ENCODE results near the gene MANSC1. TPM values are rescaled to one million over a fixed set of nuclear protein-coding genes. Genes with fewer than 3 reads are reported as not detected.

Gene MANSC1
- polyA plus RNA-seq, 1 donor from 2014 or later = 1.3 TPM

DNA sequence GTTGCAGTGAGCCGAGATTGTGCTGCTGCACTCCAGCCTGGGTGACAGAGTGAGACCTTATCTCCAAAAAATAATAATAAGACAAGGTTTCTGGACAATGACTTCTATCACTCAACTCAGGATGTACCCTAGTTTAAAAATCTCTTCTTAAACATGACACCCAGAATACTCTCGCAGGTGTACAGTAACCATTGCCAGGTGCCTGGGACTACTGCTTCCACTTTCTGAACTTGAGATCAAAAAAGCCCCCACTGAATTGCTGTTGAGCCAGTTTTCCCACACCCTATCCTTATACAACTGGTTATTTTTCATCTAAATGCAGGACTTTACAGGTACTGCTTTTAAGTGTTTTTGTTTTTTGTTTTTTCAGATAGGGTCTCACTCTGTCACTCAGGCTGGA, 43.1 kb upstream of the MANSC1 start:
- TF ChIP-seq, protein P1, sequence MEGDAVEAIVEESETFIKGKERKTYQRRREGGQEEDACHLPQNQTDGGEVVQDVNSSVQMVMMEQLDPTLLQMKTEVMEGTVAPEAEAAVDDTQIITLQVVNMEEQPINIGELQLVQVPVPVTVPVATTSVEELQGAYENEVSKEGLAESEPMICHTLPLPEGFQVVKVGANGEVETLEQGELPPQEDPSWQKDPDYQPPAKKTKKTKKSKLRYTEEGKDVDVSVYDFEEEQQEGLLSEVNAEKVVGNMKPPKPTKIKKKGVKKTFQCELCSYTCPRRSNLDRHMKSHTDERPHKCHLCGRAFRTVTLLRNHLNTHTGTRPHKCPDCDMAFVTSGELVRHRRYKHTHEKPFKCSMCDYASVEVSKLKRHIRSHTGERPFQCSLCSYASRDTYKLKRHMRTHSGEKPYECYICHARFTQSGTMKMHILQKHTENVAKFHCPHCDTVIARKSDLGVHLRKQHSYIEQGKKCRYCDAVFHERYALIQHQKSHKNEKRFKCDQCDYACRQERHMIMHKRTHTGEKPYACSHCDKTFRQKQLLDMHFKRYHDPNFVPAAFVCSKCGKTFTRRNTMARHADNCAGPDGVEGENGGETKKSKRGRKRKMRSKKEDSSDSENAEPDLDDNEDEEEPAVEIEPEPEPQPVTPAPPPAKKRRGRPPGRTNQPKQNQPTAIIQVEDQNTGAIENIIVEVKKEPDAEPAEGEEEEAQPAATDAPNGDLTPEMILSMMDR (IDR thresholded peaks at IDR 0.05; ENCODE audit: poor library complexity, severe bottlenecking) = no peak
- TF ChIP-seq EP300 (conservative IDR thresholded peaks at IDR 0.05; ENCODE audit: poor library complexity, severe bottlenecking) (no peak), EZH2 (IDR thresholded peaks at IDR 0.05; ENCODE audit: borderline replicate concordance, insufficient read depth, low read length, poor library complexity, severe bottlenecking) (no peak), MXI1 (conservative IDR thresholded peaks at IDR 0.05; ENCODE audit: poor library complexity, severe bottlenecking) (no peak), TAF1 (IDR thresholded peaks at IDR 0.05; ENCODE audit: low read depth) (no peak), POLR2AphosphoS5 (IDR thresholded peaks at IDR 0.05) (no peak), SMC3 (conservative IDR thresholded peaks at IDR 0.05; ENCODE audit: poor library complexity) (no peak), RAD21 (conservative IDR thresholded peaks at IDR 0.05) (no peak)
- TF ChIP-seq, protein P2, sequence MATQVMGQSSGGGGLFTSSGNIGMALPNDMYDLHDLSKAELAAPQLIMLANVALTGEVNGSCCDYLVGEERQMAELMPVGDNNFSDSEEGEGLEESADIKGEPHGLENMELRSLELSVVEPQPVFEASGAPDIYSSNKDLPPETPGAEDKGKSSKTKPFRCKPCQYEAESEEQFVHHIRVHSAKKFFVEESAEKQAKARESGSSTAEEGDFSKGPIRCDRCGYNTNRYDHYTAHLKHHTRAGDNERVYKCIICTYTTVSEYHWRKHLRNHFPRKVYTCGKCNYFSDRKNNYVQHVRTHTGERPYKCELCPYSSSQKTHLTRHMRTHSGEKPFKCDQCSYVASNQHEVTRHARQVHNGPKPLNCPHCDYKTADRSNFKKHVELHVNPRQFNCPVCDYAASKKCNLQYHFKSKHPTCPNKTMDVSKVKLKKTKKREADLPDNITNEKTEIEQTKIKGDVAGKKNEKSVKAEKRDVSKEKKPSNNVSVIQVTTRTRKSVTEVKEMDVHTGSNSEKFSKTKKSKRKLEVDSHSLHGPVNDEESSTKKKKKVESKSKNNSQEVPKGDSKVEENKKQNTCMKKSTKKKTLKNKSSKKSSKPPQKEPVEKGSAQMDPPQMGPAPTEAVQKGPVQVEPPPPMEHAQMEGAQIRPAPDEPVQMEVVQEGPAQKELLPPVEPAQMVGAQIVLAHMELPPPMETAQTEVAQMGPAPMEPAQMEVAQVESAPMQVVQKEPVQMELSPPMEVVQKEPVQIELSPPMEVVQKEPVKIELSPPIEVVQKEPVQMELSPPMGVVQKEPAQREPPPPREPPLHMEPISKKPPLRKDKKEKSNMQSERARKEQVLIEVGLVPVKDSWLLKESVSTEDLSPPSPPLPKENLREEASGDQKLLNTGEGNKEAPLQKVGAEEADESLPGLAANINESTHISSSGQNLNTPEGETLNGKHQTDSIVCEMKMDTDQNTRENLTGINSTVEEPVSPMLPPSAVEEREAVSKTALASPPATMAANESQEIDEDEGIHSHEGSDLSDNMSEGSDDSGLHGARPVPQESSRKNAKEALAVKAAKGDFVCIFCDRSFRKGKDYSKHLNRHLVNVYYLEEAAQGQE (IDR thresholded peaks at IDR 0.05; ENCODE audit: borderline replicate concordance) = no peak
- H3K36me3 ChIP-seq (ENCODE audit: insufficient read depth, low read length) = no peaks in the 10 kb centered on the region
- no peak overlapping the region for H3K27ac ChIP-seq (ENCODE audit: low read length)

DNA sequence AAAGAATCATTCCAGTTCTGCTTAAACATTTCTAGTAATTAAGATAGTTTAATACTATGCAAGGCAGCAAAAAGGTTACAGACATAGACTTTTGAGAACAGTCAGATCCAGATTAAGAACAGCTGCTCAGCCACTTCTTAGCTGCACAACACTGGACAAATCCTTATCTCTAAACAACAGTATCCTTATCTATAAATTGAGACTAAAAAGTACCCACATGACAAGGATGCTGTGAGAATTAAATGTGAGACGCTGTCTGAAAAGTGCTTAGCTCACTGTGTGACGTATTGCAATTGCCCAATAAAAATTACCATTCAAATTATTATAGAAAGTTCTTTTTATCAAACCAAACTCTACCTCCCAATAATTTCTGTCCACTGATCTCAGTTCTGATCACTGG, 42.4 kb upstream of the MANSC1 start:
- no peak overlapping the region for H3K27ac ChIP-seq (ENCODE audit: low read length)
- no peaks in the 10 kb centered on the region for H4K20me1 ChIP-seq (ENCODE audit: insufficient read depth)
- TF ChIP-seq POLR2AphosphoS5 (IDR thresholded peaks at IDR 0.05) (no peak), EZH2 (IDR thresholded peaks at IDR 0.05; ENCODE audit: borderline replicate concordance, insufficient read depth, low read length, poor library complexity, severe bottlenecking) (no peak), SMC3 (conservative IDR thresholded peaks at IDR 0.05; ENCODE audit: poor library complexity) (no peak), RAD21 (conservative IDR thresholded peaks at IDR 0.05) (no peak), EP300 (conservative IDR thresholded peaks at IDR 0.05; ENCODE audit: poor library complexity, severe bottlenecking) (no peak), TAF1 (IDR thresholded peaks at IDR 0.05; ENCODE audit: low read depth) (no peak)
- TF ChIP-seq, protein P2 (IDR thresholded peaks at IDR 0.05; ENCODE audit: borderline replicate concordance) = no peak
- H3K9ac ChIP-seq (ENCODE audit: low read length) = no peak overlapping the region
- H3K27me3 ChIP-seq (ENCODE audit: insufficient read depth, low read depth, low read length) = no peaks in the 10 kb centered on the region
- H3K79me2 ChIP-seq (replicated peaks; ENCODE audit: insufficient read depth, low read length) = no peaks in the 10 kb centered on the region
- no peak overlapping the region for H2AFZ ChIP-seq (ENCODE audit: low read depth, low read length)
- H3K4me3 ChIP-seq (ENCODE audit: low read length) = no peak overlapping the region
- no peaks in the 10 kb centered on the region for H3K9me3 ChIP-seq (ENCODE audit: low read length)
- no peaks in the 10 kb centered on the region for H3K9me2 ChIP-seq (ENCODE audit: insufficient read depth, low read length)
- no peaks in the 10 kb centered on the region for H3K36me3 ChIP-seq (ENCODE audit: insufficient read depth, low read length)
- H3K4me2 ChIP-seq (ENCODE audit: low read length) = no peak overlapping the region
- H3F3A ChIP-seq (ENCODE audit: insufficient read depth, low read length, poor library complexity, severe bottlenecking) = no peaks in the 10 kb centered on the region

More for the DNA sequence above, 43.1 kb upstream of the MANSC1 start:
- Histone ChIP-seq H3K9ac (ENCODE audit: low read length) (no peak overlapping the region), H3K4me3 (ENCODE audit: low read length) (no peak overlapping the region), H4K20me1 (ENCODE audit: insufficient read depth) (no peaks in the 10 kb centered on the region), H3K79me2 (replicated peaks; ENCODE audit: insufficient read depth, low read length) (no peaks in the 10 kb centered on the region), H2AFZ (ENCODE audit: low read depth, low read length) (no peak overlapping the region), H3K9me2 (ENCODE audit: insufficient read depth, low read length) (no peaks in the 10 kb centered on the region), H3K27me3 (ENCODE audit: insufficient read depth, low read depth, low read length) (no peaks in the 10 kb centered on the region), H3K9me3 (ENCODE audit: low read length) (no peaks in the 10 kb centered on the region), H3K4me2 (ENCODE audit: low read length) (no peak overlapping the region), H3F3A (ENCODE audit: insufficient read depth, low read length, poor library complexity, severe bottlenecking) (no peaks in the 10 kb centered on the region)
